Frontal cortex (tissue), 4 donors: ENCODE data around the gene DFFB. TPM values are rescaled to one million over a fixed set of nuclear protein-coding genes. Genes with fewer than 3 reads are reported as not detected.
A peak's percentile ranks its signal among the peaks of the same experiment; 100 is the strongest.
"Not testable (repeated sequence)": the region's sequence is repeated elsewhere in the genome, so short reads cannot be mapped to it uniquely, and the experiment has no call there.

ENCODE experiments used
- DNase-seq, 2 donors: peaks; one replicate each; pipeline ENCODE4 v3.0.0; 2012; ENCODE audit warnings: low spot score in 2 of 2
- FAIRE-seq: peaks from 2 replicates; lab custom pipeline; 2012; peaks lifted over from hg19 to GRCh38; lab: Jason Lieb, UNC
- total RNA-seq: library from RNA; depleted of rRNA; stranded (reverse); fragments of >200 nt; gene quantifications from one replicate; pipeline ENCODE4 v1.2.3, GENCODE V29; 2014
- donor health status: control.
- donor health status: control.
- donor health status: control.

Gene DFFB
- total RNA-seq, 1 donor from 2014 or later, result 11.0 TPM

GRCh38 chr1:3905266-3905952, 48.1 kb downstream of the DFFB start:
- no peak for DNase-seq
- FAIRE-seq, result no peak

- DNase-seq (no peak), FAIRE-seq (no peak)
These were observed 48.8 kb downstream of the DFFB start for GRCh38 chr1:3905953-3906671.

GRCh38 chr1:3906672-3907020, 49.4 kb downstream of the DFFB start:
- DNase-seq (no peak), FAIRE-seq (no peak)

GRCh38 chr1:3907031-3907534, 49.8 kb downstream of the DFFB start:
- FAIRE-seq (no peak), DNase-seq (no peak)

- FAIRE-seq (no peak), DNase-seq (no peak)
These were observed 50.4 kb downstream of the DFFB start for GRCh38 chr1:3907621-3908165.

- DNase-seq (no peak), FAIRE-seq (no peak)
These were observed 51.7 kb downstream of the DFFB start for GRCh38 chr1:3908886-3909517.

GRCh38 chr1:3909615-3910014, 52.3 kb downstream of the DFFB start:
- FAIRE-seq (no peak), DNase-seq (no peak)

- FAIRE-seq (no peak), DNase-seq (no peak)
These were observed 52.9 kb downstream of the DFFB start for GRCh38 chr1:3910049-3910731.

GRCh38 chr1:3910857-3911845, 53.9 kb downstream of the DFFB start:
- no peak for FAIRE-seq
- DNase-seq, result peak; percentile 58 to 85

- FAIRE-seq (no peak), DNase-seq (no peak)
These were observed 54.9 kb downstream of the DFFB start for GRCh38 chr1:3911981-3912808.

GRCh38 chr1:3912809-3913685, 55.8 kb downstream of the DFFB start:
- no peak for DNase-seq
- FAIRE-seq, result no peak

- no peak for FAIRE-seq
- no peak for DNase-seq
These were observed 57.1 kb downstream of the DFFB start for GRCh38 chr1:3914331-3914851.

- DNase-seq (no peak), FAIRE-seq (no peak)
These were observed 57.6 kb downstream of the DFFB start for GRCh38 chr1:3914911-3915310.

GRCh38 chr1:3915551-3916121, 58.4 kb downstream of the DFFB start:
- no peak for DNase-seq
- no peak for FAIRE-seq

- no peak for FAIRE-seq
- DNase-seq, result no peak
These were observed 60.5 kb downstream of the DFFB start for GRCh38 chr1:3917761-3918160.

- not testable (repeated sequence) for FAIRE-seq, DNase-seq
These were observed 61.1 kb downstream of the DFFB start for GRCh38 chr1:3918359-3918758.
